ENCODE results near the gene KRTAP1-4.

KRTAP1-4 gene

DNA sequence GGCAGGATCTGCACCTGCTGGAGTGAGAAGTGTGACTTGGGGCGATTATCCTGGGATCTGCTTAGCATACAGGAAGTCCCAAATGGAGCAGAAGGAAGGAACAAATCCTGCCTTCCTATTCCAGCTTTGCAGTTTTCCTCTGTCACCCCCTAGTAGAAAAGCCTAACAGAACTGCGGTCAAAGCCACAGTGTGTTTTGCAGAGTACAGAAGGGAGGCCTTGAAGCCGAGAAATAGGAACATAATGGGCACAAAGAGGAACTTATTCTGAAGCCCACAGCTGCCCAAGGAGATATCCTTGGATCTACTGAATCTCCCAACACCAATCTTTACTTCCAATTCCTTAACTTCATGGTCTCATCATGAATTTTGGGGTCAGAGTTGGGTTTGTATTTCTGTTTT lies 11.5 kb downstream of the KRTAP1-4 start:
- no peaks in the 10 kb centered on the region for H3K36me3 ChIP-seq (ENCODE audit: insufficient read depth, low read length)
- no peak overlapping the region for H3K27ac ChIP-seq (ENCODE audit: low read depth, low read length, poor library complexity, severe bottlenecking)
- no peaks in the 10 kb centered on the region for H3F3A ChIP-seq (ENCODE audit: insufficient read depth, low read length)
- H3K4me3 ChIP-seq (ENCODE audit: low read depth, low read length, poor library complexity, severe bottlenecking), result no peak overlapping the region
- no peak overlapping the region for H3K9ac ChIP-seq (ENCODE audit: low read length)
- H3K79me2 ChIP-seq (ENCODE audit: insufficient read depth, low read length), result no peaks in the 10 kb centered on the region
- no peaks in the 10 kb centered on the region for H3K9me2 ChIP-seq (ENCODE audit: low read depth, low read length)
- no peaks in the 10 kb centered on the region for H3K4me1 ChIP-seq (ENCODE audit: insufficient read depth, low read length, severe bottlenecking)
- no peaks in the 10 kb centered on the region for H3K9me3 ChIP-seq (ENCODE audit: low read length)
- no peak overlapping the region for H2AFZ ChIP-seq (ENCODE audit: low read length)
- no peaks in the 10 kb centered on the region for H4K20me1 ChIP-seq (ENCODE audit: insufficient read depth, low read length)
- TF ChIP-seq EZH2 (IDR thresholded peaks at IDR 0.05; ENCODE audit: borderline replicate concordance, low read length), result no peak
- TF ChIP-seq, protein P1, sequence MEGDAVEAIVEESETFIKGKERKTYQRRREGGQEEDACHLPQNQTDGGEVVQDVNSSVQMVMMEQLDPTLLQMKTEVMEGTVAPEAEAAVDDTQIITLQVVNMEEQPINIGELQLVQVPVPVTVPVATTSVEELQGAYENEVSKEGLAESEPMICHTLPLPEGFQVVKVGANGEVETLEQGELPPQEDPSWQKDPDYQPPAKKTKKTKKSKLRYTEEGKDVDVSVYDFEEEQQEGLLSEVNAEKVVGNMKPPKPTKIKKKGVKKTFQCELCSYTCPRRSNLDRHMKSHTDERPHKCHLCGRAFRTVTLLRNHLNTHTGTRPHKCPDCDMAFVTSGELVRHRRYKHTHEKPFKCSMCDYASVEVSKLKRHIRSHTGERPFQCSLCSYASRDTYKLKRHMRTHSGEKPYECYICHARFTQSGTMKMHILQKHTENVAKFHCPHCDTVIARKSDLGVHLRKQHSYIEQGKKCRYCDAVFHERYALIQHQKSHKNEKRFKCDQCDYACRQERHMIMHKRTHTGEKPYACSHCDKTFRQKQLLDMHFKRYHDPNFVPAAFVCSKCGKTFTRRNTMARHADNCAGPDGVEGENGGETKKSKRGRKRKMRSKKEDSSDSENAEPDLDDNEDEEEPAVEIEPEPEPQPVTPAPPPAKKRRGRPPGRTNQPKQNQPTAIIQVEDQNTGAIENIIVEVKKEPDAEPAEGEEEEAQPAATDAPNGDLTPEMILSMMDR (IDR thresholded peaks at IDR 0.05; ENCODE audit: low read length), result no peak
- no peak overlapping the region for H3K4me2 ChIP-seq (ENCODE audit: low read length)
- H3K27me3 ChIP-seq (ENCODE audit: insufficient read depth, low read length), result no peaks in the 10 kb centered on the region

DNA sequence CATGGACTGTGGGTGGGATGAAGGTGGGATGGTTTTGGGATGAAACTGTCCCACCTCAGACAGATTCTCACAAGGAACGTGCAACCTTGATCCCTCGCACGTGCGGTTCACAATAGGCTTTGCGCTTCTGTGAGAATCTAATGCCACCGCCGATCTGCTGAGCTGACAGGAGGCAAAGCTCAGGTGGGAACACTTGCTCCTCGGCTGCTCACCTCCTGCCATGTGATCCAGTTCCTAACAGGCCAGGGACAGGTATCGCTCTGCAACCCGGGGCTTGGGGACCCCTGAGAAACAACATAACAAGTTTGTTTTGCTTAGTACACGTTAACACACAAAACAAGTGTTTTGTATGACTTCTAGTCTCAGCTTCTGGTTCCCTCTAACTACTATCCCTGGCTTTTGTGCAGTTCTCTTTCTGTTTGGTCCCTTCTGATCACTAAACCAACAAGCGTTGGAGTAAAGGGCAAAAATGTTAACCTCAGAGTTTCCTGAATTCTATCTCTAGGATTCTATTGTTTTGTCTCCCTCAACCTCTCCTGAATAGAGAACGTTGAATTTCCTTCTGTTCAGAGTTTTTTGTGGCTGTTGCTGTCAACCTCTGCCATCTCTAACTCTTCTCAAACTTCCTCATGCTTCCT lies 13.3 kb downstream of the KRTAP1-4 start:
- Histone ChIP-seq H4K20me1 (ENCODE audit: insufficient read depth, low read length) (no peaks in the 10 kb centered on the region), H2AFZ (ENCODE audit: low read length) (no peak overlapping the region), H3K9me3 (ENCODE audit: low read length) (no peaks in the 10 kb centered on the region), H3K9ac (ENCODE audit: low read length) (no peak overlapping the region), H3K4me3 (ENCODE audit: low read depth, low read length, poor library complexity, severe bottlenecking) (no peak overlapping the region), H3K36me3 (ENCODE audit: insufficient read depth, low read length) (no peaks in the 10 kb centered on the region), H3K4me2 (ENCODE audit: low read length) (no peak overlapping the region), H3K27me3 (ENCODE audit: insufficient read depth, low read length) (no peaks in the 10 kb centered on the region), H3K27ac (ENCODE audit: low read depth, low read length, poor library complexity, severe bottlenecking) (no peak overlapping the region), H3F3A (ENCODE audit: insufficient read depth, low read length) (no peaks in the 10 kb centered on the region), H3K9me2 (ENCODE audit: low read depth, low read length) (no peaks in the 10 kb centered on the region), H3K4me1 (ENCODE audit: insufficient read depth, low read length, severe bottlenecking) (no peaks in the 10 kb centered on the region), H3K79me2 (ENCODE audit: insufficient read depth, low read length) (no peaks in the 10 kb centered on the region)
- TF ChIP-seq, protein P1 (IDR thresholded peaks at IDR 0.05; ENCODE audit: low read length), result no peak
- no peak for TF ChIP-seq EZH2 (IDR thresholded peaks at IDR 0.05; ENCODE audit: borderline replicate concordance, low read length)

DNA sequence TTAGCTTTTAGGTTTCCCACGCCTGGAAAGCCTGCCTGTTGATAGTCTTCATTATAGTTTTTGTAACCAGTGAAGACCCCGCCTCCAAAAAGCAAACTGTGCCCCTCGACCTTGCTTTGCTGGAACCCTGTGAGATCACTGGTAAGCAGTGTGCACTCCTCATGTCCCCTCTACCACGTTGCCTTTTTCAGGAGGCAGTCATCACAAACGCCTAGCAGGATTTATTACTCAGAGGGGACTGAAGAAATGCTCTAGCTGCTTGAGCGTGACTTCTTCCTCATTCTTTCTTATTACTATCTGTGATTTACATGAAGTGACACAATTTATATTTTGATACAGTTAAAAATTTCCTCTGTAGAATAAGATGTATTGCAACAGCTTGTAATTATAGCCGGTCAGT lies 14.5 kb downstream of the KRTAP1-4 start:
- H3K9me2 ChIP-seq (ENCODE audit: low read depth, low read length), result no peaks in the 10 kb centered on the region
- H3K4me3 ChIP-seq (ENCODE audit: low read depth, low read length, poor library complexity, severe bottlenecking), result no peak overlapping the region
- TF ChIP-seq EZH2 (IDR thresholded peaks at IDR 0.05; ENCODE audit: borderline replicate concordance, low read length), result no peak
- TF ChIP-seq, protein P1 (IDR thresholded peaks at IDR 0.05; ENCODE audit: low read length), result no peak
- no peaks in the 10 kb centered on the region for H3K36me3 ChIP-seq (ENCODE audit: insufficient read depth, low read length)
- H3K79me2 ChIP-seq (ENCODE audit: insufficient read depth, low read length), result no peaks in the 10 kb centered on the region
- no peaks in the 10 kb centered on the region for H3K27me3 ChIP-seq (ENCODE audit: insufficient read depth, low read length)
- no peak overlapping the region for H3K9ac ChIP-seq (ENCODE audit: low read length)
- H4K20me1 ChIP-seq (ENCODE audit: insufficient read depth, low read length), result no peaks in the 10 kb centered on the region
- H3K4me1 ChIP-seq (ENCODE audit: insufficient read depth, low read length, severe bottlenecking), result no peaks in the 10 kb centered on the region
- no peak overlapping the region for H3K27ac ChIP-seq (ENCODE audit: low read depth, low read length, poor library complexity, severe bottlenecking)
- H3K9me3 ChIP-seq (ENCODE audit: low read length), result no peaks in the 10 kb centered on the region
- H3K4me2 ChIP-seq (ENCODE audit: low read length), result no peak overlapping the region
- no peak overlapping the region for H2AFZ ChIP-seq (ENCODE audit: low read length)
- H3F3A ChIP-seq (ENCODE audit: insufficient read depth, low read length), result no peaks in the 10 kb centered on the region
